ENCODE results near the gene PAX5.
A peak's percentile ranks its signal among the peaks of the same experiment; 100 is the strongest.

PAX5 gene

GRCh38 chr9:36966371-36967097, 67.5 kb downstream of the PAX5 start:
- TF ChIP-seq CTCF (IDR thresholded peaks at IDR 0.05; ENCODE audit: low read depth, low read length), result no peak
- H3K36me3 ChIP-seq, result peaks cover 57% of the 10 kb centered on the region
- H3K4me3 ChIP-seq (ENCODE audit: low read depth, low read length), result no peak overlapping the region
- no peak overlapping the region for H3K27ac ChIP-seq
- DNase-seq, result no peak
- no peaks in the 10 kb centered on the region for H3K9me3 ChIP-seq (ENCODE audit: severe bottlenecking)
- no peaks in the 10 kb centered on the region for H3K27me3 ChIP-seq (ENCODE audit: insufficient read depth, low read depth, severe bottlenecking)

- DNase-seq, result no peak
- H3K27me3 ChIP-seq (ENCODE audit: insufficient read depth, low read depth, severe bottlenecking), result no peaks in the 10 kb centered on the region
- TF ChIP-seq CTCF (IDR thresholded peaks at IDR 0.05; ENCODE audit: low read depth, low read length), result no peak
- no peaks in the 10 kb centered on the region for H3K9me3 ChIP-seq (ENCODE audit: severe bottlenecking)
- H3K36me3 ChIP-seq, result peaks cover 60% of the 10 kb centered on the region
- H3K27ac ChIP-seq, result no peak overlapping the region
- H3K4me3 ChIP-seq (ENCODE audit: low read depth, low read length), result no peak overlapping the region
Observed at GRCh38 chr9:36964791-36965190, 69.3 kb downstream of the PAX5 start.

- H3K9me3 ChIP-seq (ENCODE audit: severe bottlenecking), result no peaks in the 10 kb centered on the region
- DNase-seq, result no peak
- H3K27me3 ChIP-seq (ENCODE audit: insufficient read depth, low read depth, severe bottlenecking), result no peaks in the 10 kb centered on the region
- H3K4me3 ChIP-seq (ENCODE audit: low read depth, low read length), result no peak overlapping the region
- no peak for TF ChIP-seq CTCF (IDR thresholded peaks at IDR 0.05; ENCODE audit: low read depth, low read length)
- H3K36me3 ChIP-seq, result peaks cover 62% of the 10 kb centered on the region
- H3K27ac ChIP-seq, result no peak overlapping the region
Observed at GRCh38 chr9:36963346-36963745, 70.7 kb downstream of the PAX5 start.

GRCh38 chr9:36962691-36963090, 71.4 kb downstream of the PAX5 start:
- DNase-seq, result no peak
- no peak for TF ChIP-seq CTCF (IDR thresholded peaks at IDR 0.05; ENCODE audit: low read depth, low read length)
- Histone ChIP-seq H3K27me3 (ENCODE audit: insufficient read depth, low read depth, severe bottlenecking) (no peaks in the 10 kb centered on the region), H3K4me3 (ENCODE audit: low read depth, low read length) (no peak overlapping the region), H3K9me3 (ENCODE audit: severe bottlenecking) (no peaks in the 10 kb centered on the region), H3K36me3 (peaks cover 62% of the 10 kb centered on the region), H3K27ac (no peak overlapping the region)

- no peaks in the 10 kb centered on the region for H3K9me3 ChIP-seq (ENCODE audit: severe bottlenecking)
- H3K27me3 ChIP-seq (ENCODE audit: insufficient read depth, low read depth, severe bottlenecking), result no peaks in the 10 kb centered on the region
- no peak for TF ChIP-seq CTCF (IDR thresholded peaks at IDR 0.05; ENCODE audit: low read depth, low read length)
- peak; percentile 67 for DNase-seq
- H3K27ac ChIP-seq, result no peak overlapping the region
- H3K36me3 ChIP-seq, result peaks cover 53% of the 10 kb centered on the region
- no peak overlapping the region for H3K4me3 ChIP-seq (ENCODE audit: low read depth, low read length)
Observed at GRCh38 chr9:36961561-36962325, 72.3 kb downstream of the PAX5 start.
